Stimulated activated CD8-positive, alpha-beta memory T cell treated with anti-CD3 and anti-CD28 coated beads, Interleukin-12 subunit alpha, Interleukin-12 subunit beta, amount 100 ng/mL, for 4 hours (primary cell): ENCODE data around the gene NINJ2.

Experiments used
- DNase-seq: peaks from one replicate; pipeline ENCODE4 v3.0.0-alpha.2; 2020; ENCODE audit warnings: low read depth

NINJ2 gene

DNA sequence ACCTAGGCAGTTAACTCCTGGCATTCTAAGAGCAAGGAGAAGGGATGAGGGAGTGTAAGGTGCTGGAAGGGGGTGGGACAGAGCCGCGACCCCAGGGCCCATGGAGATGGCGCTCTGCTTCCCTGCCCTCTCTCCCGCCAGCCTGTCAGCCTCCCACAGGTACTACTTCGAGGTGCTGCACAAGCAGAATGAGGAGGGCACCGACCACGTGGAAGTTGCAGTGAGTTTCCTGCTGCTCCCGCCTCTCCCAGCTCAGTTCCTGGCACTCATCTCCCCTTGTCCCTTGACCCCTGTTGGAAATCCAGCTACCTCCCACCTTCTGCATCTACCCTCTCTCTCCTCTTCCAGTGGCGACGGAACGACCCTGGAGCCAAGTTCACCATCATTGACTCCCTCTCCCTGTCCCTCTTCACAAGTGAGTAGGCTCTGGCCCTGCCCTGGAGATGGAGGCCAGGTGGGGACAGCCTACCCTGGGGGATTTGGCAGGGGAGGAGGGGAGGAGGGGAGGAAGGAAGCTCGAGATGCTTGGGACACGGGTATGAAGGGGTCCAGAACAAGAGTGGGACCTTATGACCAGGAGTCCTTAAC is 115.3 kb downstream of the NINJ2 start:
- DNase-seq: no peak

DNA sequence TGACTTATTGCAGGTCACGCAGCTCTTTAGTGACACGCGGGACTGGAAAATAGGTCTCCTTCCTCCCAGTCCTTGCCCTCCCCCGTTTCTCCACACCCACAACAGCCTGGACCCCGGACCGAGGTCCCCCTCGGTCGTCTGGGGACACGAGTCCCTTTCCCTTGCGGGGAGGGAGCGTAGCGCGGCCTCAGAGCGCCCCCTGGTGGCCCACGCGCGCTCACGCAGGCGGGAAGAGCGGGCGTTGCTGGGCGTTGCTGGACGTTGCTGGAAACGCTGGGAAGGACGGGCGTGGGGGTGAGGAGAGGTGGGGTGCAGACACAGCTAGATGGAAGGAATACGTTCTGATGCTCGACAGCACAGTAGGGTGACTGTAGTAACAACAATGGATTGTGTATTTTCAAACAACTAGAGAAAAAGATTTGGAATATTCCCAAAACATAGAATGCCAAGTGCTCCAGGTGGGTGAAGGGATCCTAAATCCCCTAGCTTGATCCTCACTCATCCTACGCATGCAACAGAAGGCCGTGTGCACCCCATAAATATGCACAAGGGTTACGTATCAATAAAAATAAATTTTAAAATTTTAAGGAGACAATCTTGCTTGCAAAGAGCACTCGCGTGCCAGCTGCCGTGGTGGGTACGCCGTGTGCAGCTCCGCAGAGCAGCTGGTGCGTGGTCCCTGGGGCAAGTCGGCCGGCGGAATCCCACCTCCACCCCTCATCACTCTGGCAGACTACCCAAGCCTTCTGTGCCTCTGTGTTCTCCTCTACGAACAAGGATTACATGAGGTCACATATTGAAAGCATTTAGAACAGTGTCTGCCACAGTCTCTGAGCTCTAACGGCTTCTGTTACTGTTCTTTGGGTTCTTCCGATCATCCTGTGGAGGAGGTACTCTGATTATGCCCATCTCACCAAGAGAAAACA is 116.1 kb downstream of the NINJ2 start:
- peak; percentile 39 for DNase-seq

DNA sequence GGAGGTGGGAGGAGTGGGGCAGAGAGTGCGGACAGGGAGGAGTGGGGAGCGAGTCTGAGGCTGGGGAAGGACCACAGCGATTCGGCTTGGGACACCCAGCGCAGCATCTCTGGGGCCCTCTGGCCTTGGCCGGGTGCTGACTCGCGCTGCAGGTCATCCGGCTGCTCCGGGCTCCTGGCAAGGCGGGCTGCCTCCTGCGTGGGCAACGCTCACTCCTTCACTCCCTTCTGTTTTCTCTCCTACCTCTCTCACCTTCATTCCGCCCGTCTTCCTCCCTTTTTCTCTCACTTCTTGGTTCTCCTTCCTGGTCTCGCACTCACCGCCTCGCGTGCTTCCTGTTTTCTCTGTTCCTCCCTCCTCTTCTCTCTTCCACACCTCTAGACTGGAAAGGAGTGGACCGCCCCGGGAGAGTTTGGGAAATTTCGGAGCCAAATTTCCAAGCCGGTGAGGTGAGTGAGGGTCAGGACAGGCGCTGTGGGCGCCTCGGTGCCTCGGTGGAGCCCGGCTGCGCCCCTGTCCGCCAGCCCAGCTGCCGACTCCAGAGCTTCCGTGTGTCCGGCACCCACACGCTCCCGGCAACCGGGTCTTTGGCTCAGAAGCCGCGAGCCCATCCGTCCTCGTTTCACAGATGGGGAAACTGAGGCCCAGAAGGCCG is 116.9 kb downstream of the NINJ2 start:
- no peak for DNase-seq

DNA sequence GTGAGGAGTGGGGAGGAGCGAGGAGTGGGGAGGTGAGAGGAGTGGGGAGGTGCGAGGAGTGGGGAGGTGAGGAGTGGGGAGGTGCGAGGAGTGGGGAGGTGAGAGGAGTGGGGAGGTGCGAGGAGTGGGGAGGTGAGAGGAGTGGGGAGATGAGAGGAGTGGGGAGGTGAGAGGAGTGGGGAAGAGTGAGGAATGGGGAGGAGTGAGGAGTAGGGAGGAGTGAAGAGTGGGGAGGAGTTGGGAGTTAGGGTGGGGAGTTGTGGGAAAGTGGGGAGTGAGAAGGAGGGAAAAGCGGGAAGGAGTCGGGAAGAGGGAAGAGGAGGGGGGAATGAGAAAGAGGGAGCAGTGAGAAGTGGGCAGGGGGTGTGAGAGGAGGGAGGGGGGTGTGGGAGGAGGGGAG is 117.4 kb downstream of the NINJ2 start:
- DNase-seq: no peak

DNA sequence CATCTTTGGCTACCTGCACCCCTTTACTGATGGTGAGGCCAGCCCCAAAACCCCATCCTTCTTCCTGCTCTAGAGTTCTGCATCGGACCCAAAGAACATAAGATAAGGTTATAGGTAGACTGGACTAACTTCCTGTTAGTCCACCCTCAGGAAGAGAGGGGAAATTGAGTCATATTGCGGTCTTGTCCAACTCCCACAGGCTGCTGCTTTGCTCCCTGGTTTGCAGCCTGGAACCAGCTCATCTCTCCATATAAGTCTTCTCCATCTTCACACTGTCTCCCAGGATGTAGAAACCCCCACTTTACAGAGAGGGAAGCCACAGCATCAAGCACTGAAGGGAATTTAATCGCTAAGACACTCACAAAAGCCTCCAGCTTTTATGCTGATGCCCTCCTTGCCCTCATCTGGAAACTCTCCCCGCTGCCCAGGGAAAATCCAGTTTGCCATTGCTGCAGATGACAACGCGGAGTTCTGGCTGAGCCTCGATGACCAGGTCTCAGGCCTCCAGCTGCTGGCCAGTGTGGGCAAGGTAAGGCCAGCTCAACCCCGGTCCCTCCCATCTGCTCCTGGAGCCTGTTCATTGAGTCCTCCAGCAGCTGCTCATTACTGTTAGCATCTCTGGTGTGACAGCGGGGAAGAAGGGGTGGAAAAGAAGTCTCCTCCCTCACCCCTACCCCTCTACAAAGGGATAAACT is 118.2 kb downstream of the NINJ2 start:
- DNase-seq: no peak

DNA sequence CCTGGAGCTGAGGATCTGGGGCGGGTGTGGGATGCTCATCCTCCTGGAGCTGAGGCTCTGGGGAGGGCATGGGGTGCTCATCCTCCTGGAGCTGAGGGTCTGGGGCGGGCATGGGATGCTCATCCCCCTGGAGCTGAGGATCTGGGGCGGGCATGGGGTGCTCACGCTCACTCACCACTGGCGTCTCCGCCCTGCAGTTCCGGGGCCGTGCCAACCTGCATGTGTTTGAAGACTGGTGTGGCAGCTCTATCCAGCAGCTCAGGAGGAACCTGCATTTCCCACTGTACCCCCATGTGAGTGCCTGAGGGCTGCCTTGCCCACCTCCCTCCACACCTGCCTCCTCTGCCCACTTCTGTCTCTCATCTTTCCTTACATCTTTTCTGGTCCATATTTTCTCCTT is 119.1 kb downstream of the NINJ2 start:
- DNase-seq: no peak

DNA sequence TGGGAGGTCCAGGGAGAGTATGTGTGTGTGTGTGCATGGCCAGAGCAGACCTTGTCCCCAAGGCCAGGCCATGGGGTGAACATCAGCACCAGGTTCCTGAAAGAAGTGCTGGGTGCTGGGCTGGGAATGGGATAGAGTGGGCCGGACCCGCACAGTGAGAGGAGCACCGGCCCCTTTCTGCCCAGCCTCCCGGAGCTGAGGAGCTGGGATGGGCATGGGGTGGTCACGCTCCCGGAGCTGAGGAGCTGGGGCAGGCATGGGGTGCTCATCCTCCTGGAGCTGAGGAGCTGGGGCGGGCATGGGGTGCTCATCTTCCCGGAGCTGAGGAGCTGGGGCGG is 120.2 kb downstream of the NINJ2 start:
- no peak for DNase-seq

DNA sequence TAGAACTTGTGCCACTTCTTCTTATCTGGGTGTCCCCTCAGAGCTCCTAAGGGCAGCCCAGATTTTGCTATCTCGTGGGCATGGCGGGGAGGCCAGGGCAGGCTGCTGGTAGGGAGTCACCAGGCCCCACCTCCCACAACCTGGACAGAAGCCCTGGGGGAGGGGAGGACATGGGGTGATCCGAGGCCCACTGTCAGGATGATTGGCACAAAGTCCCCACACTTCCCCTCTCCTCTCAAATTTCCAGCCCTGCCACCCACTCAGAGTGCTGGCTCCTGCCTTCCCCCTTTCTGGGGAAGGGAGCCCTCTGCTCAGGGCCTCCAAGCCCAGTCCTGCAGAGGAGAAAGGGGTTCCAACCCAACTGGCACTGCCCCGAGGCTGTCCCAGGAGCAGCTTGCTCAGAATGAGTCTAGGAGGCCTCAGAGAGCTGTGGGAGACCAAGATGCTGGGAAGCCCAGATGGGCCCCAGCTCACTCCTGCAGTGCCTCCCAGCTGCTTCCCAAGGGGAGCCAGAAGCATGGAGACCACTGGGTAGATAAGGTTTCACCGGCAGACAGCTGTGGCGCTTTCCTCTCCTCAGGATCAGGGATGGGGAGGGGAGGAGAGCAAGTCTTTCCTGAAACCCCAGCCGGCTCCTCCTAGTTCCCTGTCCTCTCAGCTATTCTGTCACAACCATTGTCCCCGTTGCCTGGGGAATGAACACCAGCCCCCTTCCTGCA is 120.7 kb downstream of the NINJ2 start:
- DNase-seq: no peak

DNA sequence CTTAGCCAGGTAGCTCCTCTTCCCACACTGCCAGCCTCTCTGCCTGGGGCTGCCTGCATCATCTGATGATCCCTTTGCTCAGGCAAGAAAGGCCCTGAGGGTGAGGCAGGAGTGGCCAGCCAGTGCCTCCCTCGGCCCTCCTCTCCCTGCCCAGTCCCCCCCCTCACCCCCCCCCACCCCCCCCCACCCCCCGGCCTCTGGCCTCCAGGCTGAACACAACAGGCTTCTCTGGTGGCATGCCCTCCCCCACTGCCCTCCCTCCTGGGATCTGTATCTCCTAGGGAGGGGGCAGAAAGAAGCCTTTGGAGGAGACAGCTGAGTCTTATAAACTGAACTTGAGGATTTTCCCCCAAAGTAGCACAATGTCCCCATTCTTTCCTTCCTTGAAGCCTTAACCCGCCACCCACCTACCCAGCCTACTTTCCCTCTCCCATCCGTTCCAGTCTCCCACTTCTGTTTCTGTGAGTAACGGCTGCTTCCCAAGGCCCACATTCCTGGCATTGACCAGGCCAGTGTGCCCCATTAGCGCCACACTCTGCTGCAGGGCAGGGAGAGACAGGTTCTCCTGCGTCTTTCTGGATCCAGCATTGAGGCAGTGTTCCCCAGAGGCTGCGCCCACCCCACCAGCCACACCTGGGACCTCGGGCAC is 121.4 kb downstream of the NINJ2 start:
- no peak for DNase-seq

DNA sequence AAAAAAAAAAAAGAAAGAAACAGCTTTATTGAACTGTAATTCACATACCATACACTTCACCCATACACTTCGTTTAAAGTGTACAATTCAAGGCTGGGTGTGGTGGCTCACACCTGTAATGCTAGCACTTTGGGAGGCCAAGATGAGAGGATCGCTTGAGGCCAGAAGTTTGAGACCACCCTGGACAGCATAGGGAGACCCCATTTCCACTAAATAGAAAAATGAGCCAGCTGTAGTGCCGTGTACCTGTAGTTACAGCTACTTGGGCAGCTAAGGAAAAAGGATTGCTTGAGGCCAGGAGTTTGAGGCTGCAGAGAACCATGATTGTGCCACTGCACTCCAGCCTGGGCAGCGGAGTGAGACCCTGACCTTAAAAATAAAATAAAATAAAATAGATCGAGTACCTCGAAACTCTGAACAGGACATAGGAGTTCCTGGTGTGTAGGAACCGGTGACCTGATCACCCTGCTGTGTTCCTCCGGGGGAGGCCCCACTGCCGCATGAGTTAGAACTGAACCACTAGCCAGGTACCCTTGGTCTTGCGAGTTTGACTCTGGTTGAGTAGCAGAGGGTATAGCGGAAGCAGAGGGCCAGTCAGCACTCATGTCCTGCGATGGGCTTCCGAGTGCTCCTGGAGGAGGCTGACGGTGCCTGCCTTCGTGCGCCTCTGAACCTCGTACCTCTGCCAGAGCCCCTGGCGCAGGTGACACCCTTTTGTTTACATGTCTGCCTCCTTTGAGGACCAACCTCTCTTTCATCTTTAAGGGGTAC is 123.5 kb downstream of the NINJ2 start:
- no peak for DNase-seq

DNA sequence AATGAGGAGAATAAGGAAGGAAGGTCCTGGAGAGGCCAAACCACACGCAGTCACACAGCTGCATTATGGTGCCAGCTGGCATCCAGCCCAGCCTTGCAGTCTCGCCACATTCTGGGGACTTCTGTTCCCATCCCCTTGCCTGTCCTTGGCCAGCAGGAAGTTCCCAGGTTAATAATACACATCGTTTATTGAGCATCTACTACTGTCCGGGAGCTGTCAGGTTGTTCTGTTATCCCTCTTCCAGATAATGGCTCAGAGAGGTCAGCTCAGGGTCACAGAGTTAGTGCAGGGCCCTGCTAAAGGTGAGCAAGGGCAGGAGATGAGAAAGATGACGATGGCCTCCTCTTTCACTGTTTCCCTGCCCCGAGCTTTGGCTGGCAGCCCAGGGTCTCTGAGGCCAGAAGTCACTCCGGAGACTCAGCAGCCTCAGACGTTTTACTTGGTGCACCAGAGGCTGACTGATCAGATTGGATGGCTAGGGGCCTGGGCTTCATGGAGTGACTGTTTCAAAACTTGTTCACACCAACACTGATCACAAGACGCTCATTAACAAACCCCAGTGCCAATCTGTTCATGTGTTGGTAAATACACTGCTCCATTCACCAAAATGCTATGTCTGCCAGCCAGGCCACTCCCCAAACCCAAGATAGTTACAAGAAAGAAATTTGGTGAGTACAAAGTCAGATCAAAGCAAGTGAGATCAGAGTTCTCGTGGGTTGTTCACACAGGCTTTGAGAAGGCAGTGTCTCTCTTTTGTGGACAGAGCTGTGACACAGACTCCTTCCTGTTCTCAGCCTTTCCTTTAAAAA is 124.3 kb downstream of the NINJ2 start:
- no peak for DNase-seq

DNA sequence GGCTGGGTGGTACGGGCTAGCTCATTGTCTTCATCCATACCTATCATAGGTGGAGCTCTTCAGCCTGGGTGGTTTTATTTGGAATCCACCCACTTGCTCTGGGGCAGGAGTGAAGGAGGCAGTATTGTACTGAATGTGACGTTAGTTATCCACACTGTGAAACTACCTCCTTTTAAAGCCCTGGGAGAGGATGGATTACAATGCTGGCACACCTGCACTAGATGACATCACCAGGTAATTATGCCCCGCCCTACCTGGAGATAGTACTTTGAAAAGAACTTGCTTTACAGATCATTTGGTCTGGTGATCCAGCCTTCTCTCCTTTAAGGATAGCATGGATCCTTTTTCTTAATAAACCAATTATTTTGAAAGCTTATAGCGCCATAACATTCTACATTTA is 125.5 kb downstream of the NINJ2 start:
- no peak for DNase-seq

DNA sequence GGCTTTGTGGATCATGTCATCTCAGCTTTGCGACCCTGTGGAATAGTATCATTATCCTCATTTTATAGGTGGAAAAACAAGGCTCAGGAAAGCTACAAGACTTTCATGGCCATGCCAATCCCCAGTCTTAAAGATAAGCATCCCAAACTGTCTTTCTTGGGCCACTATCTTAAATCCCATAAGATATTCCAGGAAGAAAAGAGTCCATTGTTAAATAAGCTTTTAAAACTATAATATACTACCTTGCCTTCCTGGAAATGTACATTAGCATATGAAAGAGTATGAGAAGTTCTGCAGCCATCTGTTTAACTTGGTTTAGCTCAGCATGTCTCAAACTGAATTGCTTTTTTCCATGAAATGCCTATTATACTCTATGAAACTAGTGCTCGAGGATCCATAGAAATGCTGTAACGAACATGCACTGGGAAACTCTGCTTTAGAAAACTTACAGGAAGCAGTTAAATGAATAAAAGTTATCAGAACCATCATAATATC is 126.4 kb downstream of the NINJ2 start:
- DNase-seq: no peak

DNA sequence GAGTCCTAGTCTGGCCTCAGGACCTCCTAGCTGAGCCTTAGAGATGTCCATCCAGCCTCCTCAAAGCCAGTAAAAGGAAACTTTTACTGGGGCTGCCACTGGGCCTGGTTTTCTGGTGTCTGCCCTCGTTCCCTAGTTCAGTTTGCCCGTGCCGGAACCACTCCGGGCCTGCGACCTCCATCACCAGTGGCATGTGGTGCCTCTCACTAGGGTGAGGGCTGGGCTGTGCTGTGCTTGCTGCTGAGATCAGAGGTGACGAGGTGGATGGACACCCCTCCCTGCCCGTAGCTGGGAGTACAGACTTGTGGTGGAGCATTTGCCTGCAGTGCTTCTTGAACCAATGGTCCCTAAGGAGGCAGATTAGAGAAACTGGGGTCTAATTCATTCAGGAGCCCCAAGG is 127.8 kb downstream of the NINJ2 start:
- no peak for DNase-seq

DNA sequence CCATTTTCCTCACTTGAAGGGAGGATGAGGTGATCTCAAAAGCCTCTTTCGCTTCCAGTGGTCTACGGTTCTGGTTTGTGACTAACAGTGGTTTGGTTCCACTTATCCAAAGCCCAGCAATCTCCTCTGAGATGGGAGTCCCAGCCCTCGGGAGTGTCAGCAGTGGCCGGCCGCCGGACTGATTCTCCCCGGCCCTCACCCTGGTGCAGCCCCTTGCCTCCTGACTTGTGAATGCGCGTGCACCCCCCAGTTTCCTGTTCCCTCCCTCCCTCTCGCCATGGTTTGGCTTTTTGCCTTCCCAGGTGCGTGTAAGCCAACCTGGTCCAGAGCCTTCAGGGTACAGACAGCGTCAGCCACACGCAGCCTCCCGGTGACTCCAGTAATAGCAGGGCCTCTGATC is 129.0 kb downstream of the NINJ2 start:
- no peak for DNase-seq

DNA sequence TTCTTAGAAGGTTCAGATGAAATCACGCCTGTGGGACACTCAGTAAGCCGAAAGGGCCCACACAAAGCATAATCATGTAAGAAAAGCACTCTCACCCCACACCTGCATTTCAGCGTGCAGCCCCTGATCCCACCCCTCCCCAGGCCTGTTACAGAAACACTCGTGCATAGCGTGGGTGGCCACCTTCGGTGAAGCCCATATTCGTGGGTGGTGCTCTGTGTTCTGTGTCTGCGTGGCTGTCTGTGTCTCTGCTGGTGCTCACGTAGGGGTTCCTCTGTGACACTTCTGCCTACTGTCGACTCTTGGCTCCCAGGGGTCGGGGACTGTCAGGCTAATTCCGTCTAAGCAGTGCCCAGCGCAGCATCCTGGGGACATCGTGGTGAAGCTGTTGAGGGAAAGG is 129.5 kb downstream of the NINJ2 start:
- no peak for DNase-seq

DNA sequence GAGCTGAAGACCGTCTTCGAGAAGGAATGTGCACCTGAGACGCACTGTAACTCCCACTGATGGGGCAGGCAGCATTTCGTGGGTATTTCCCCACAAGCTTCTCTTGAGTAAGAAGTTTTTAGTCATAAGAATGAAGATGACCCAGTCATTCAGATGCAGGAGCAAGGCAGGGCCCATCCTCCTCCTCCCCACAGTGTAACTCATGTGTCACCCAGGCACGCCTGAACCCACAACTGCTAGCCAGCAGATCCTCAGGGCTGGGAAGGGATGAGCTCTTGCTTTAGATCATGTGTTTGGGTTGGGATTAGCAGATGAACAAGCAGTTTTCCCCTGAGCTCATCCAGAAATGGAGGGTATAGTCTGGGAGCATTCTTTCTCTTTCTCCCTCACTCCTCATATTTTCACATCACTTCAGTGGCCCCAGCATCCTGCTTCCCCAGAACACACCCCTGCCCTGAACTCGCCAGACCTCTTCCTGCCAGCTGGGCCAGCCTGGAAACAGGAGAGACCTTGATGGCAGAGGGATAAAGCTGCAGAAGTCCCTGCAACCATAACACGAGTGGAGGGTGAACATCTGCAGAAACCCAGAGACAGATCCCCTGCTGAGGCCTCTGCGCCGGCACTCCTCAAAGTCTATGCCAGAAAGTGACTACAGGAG is 130.2 kb downstream of the NINJ2 start:
- DNase-seq: no peak

DNA sequence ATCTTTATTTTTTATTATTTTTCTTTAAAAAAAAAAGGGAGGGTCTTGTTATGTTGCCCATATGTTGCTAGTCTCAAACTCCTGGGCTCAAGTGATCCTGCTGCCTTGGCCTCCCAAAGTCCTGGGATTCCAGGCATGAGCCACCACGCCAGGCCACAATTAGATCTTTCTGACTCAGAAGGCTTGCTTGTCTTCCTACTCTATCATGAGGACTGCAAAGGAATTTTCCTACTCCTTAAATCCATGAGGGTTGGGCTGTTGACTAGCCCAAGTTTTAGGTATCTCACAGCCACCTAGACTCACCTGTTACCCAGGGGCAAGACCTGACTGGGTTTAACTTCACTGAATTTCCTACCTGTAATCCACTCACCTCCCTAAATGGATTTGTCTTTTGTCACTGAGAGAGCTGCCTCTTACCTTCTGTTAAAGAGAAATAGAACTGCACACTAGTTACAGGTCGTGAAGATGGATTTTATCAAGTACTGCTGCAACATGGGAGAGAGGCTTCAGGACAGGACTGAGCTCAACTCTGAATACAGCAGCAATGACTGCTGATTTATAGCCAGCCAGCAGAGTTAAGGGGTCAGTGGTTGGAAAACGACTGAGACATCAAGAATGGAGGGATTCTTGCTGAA is 131.2 kb downstream of the NINJ2 start:
- no peak for DNase-seq

DNA sequence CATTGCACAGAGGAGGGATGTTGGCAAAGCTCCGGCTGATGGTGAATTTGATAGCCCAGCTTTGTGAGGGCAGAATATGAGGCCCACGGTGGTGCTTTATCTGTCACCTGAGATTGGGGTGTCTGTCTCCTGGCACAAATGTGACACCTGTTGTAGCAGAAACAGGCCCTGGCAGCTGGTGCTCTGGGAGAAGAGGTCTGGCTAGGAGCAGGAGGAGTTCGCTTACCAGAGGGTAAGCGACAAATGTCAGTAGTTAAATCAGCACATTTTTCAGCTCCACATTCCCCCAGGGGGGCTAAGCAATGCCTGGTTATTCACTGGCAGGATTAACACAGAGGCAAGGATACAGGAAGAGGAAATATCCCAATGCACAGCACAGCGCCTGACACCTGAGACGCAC is 132.4 kb downstream of the NINJ2 start:
- no peak for DNase-seq
